ENCODE measurements around the gene FBXO5.

GRCh38 chr6:152969688-152970418, 13.0 kb downstream of the FBXO5 start:
- TF ChIP-seq, protein P1, sequence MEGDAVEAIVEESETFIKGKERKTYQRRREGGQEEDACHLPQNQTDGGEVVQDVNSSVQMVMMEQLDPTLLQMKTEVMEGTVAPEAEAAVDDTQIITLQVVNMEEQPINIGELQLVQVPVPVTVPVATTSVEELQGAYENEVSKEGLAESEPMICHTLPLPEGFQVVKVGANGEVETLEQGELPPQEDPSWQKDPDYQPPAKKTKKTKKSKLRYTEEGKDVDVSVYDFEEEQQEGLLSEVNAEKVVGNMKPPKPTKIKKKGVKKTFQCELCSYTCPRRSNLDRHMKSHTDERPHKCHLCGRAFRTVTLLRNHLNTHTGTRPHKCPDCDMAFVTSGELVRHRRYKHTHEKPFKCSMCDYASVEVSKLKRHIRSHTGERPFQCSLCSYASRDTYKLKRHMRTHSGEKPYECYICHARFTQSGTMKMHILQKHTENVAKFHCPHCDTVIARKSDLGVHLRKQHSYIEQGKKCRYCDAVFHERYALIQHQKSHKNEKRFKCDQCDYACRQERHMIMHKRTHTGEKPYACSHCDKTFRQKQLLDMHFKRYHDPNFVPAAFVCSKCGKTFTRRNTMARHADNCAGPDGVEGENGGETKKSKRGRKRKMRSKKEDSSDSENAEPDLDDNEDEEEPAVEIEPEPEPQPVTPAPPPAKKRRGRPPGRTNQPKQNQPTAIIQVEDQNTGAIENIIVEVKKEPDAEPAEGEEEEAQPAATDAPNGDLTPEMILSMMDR (conservative IDR thresholded peaks at IDR 0.05; ENCODE audit: low read depth, low read length): no peak
- no peak for TF ChIP-seq EZH2 (IDR thresholded peaks at IDR 0.05; ENCODE audit: borderline replicate concordance, low read depth, low read length, poor library complexity, severe bottlenecking)

All from A673 (cell line).